ENCODE data around the gene KLHL1. TPM values are rescaled to one million over a fixed set of nuclear protein-coding genes. Genes with fewer than 3 reads are reported as not detected.

KLHL1 gene
- total RNA-seq, 1 donor from 2014 or later: not detected

GRCh38 chr13:69820180-69820579 lies 288.1 kb downstream of the KLHL1 start:
- DNase-seq: no peak
- no peak overlapping the region for H3K4me3 ChIP-seq
- ATAC-seq: no peak
- no peaks in the 10 kb centered on the region for H3K27me3 ChIP-seq (ENCODE audit: low read depth)
- intact Hi-C loops (cut with DNase I): no loop called here
- H3K36me3 ChIP-seq: no peaks in the 10 kb centered on the region
- no peaks in the 10 kb centered on the region for H3K9me3 ChIP-seq
- H3K4me1 ChIP-seq: no peaks in the 10 kb centered on the region
- no peak overlapping the region for H3K27ac ChIP-seq
- TF ChIP-seq, protein P1, sequence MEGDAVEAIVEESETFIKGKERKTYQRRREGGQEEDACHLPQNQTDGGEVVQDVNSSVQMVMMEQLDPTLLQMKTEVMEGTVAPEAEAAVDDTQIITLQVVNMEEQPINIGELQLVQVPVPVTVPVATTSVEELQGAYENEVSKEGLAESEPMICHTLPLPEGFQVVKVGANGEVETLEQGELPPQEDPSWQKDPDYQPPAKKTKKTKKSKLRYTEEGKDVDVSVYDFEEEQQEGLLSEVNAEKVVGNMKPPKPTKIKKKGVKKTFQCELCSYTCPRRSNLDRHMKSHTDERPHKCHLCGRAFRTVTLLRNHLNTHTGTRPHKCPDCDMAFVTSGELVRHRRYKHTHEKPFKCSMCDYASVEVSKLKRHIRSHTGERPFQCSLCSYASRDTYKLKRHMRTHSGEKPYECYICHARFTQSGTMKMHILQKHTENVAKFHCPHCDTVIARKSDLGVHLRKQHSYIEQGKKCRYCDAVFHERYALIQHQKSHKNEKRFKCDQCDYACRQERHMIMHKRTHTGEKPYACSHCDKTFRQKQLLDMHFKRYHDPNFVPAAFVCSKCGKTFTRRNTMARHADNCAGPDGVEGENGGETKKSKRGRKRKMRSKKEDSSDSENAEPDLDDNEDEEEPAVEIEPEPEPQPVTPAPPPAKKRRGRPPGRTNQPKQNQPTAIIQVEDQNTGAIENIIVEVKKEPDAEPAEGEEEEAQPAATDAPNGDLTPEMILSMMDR (IDR thresholded peaks at IDR 0.05): no peak

GRCh38 chr13:69817333-69817869 lies 290.9 kb downstream of the KLHL1 start:
- Histone ChIP-seq H3K4me3 (no peak overlapping the region), H3K36me3 (no peaks in the 10 kb centered on the region), H3K9me3 (peaks cover 5% of the 10 kb centered on the region), H3K27me3 (ENCODE audit: low read depth) (no peaks in the 10 kb centered on the region), H3K27ac (no peak overlapping the region), H3K4me1 (no peaks in the 10 kb centered on the region)
- DNase-seq: no peak
- TF ChIP-seq, protein P1 (IDR thresholded peaks at IDR 0.05): no peak
- no peak for ATAC-seq
- intact Hi-C loops (cut with DNase I): no loop called here

- no peaks in the 10 kb centered on the region for H3K27me3 ChIP-seq (ENCODE audit: low read depth)
- ATAC-seq: no peak
- H3K4me1 ChIP-seq: no peaks in the 10 kb centered on the region
- H3K4me3 ChIP-seq: no peak overlapping the region
- H3K27ac ChIP-seq: no peak overlapping the region
- peaks cover 2% of the 10 kb centered on the region for H3K9me3 ChIP-seq
- H3K36me3 ChIP-seq: no peaks in the 10 kb centered on the region
- intact Hi-C loops (cut with DNase I): no loop called here
- TF ChIP-seq, protein P1 (IDR thresholded peaks at IDR 0.05): no peak
- no peak for DNase-seq
Observed at GRCh38 chr13:69809152-69809551, 299.1 kb downstream of the KLHL1 start.

DNA sequence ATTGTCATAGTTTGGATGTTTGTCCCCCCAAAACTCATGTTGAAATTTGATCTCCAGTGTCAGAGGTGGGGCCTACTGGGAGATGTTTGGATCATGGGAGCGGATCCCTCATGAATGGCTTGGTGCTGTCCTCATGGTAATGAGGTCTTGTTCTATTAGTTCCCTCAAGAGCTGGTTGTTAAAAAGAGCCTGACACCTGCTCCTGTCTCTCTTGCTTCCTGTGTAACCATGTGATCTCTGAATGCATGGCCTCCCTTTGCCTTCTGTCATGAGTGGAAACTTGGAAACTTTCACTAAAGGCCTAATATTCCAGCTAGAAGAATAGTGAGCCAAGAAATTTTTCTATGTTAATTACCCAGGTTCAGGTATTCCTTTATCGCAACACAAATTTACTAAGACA lies 312.0 kb downstream of the KLHL1 start:
- intact Hi-C loops (cut with DNase I): no loop called here
- Histone ChIP-seq H3K4me3 (no peak overlapping the region), H3K9me3 (no peaks in the 10 kb centered on the region), H3K27me3 (ENCODE audit: low read depth) (no peaks in the 10 kb centered on the region), H3K4me1 (no peaks in the 10 kb centered on the region), H3K27ac (no peak overlapping the region), H3K36me3 (no peaks in the 10 kb centered on the region)
- TF ChIP-seq, protein P1 (IDR thresholded peaks at IDR 0.05): no peak
- ATAC-seq (no peak), DNase-seq (no peak)

- Histone ChIP-seq H3K9me3 (no peaks in the 10 kb centered on the region), H3K27ac (no peak overlapping the region), H3K4me3 (no peak overlapping the region), H3K36me3 (no peaks in the 10 kb centered on the region), H3K4me1 (no peaks in the 10 kb centered on the region), H3K27me3 (ENCODE audit: low read depth) (no peaks in the 10 kb centered on the region)
- TF ChIP-seq, protein P1 (IDR thresholded peaks at IDR 0.05): no peak
- DNase-seq: no peak
- ATAC-seq: no peak
- intact Hi-C loops (cut with DNase I): no loop called here
Observed at GRCh38 chr13:69793783-69794453, 314.3 kb downstream of the KLHL1 start.

All from lower lobe of right lung (tissue), 2 donors.